BJ (cell line): ENCODE data around the gene ALG1L2. TPM values are rescaled to one million over a fixed set of nuclear protein-coding genes. Genes with fewer than 3 reads are reported as not detected.

Experiments used
- polyA plus RNA-seq: library from polyadenylated mRNA; depleted of rRNA; stranded (reverse); fragments of >200 nt; gene quantifications from 2 replicates; pipeline ENCODE4 v1.2.3, GENCODE V29; 2011; rRNA removed

Gene ALG1L2
- polyA plus RNA-seq, 1 experiment: not detected

Other genes with a start within 250 kb of the ALG1L2 start
- gene TMCC1, start 188.1 kb upstream of the ALG1L2 start, polyA plus RNA-seq: 14.4 and 16.9 TPM in 2 replicates
- gene TRH, start 107.1 kb upstream of the ALG1L2 start, polyA plus RNA-seq: not detected in 2 replicates